SK-N-MC (cell line): ENCODE data around the gene MEP1A.
"Not testable (repeated sequence)": the region's sequence is repeated elsewhere in the genome, so short reads cannot be mapped to it uniquely, and the experiment has no call there.

ENCODE experiments used
- EZH2 ChIP-seq: fragments of 200-600 bp; sonication (generic); IDR thresholded peaks from one replicate; pipeline ENCODE4 v1.6.1; 2017; ENCODE audit warnings: antibody characterized with exemption
- FOXP2 ChIP-seq: optimal IDR thresholded peaks from 2 replicates; pipeline ENCODE3; 2011; ENCODE audit warnings: mild to moderate bottlenecking, moderate library complexity; ENCODE audit not compliant: insufficient read depth; ENCODE audit errors: extremely low read length, control extremely low read depth
- POLR2AphosphoS5 ChIP-seq: IDR thresholded peaks from 2 replicates; pipeline ENCODE4 v1.6.1; 2012; ENCODE audit warnings: mild to moderate bottlenecking, low read depth, low read length, borderline replicate concordance

- TF ChIP-seq POLR2AphosphoS5, EZH2, FOXP2: not testable (repeated sequence)
These were observed 49.2 kb downstream of the MEP1A start for GRCh38 chr6:46842252-46842846.
